Smooth muscle cell (in vitro differentiated cells): ENCODE data around the gene CALD1. TPM values are rescaled to one million over a fixed set of nuclear protein-coding genes. Genes with fewer than 3 reads are reported as not detected.

ENCODE experiments used
- DNase-seq: peaks from one replicate; lab custom pipeline; 2025; ENCODE audit not compliant: unreplicated experiment; lab: John Stamatoyannopoulos, UW
- H2AFZ ChIP-seq: fragments of 200-600 bp; sonication (generic); 2 replicates; pipeline ENCODE4 v1.6.0; 2016; ENCODE audit warnings: antibody characterized with exemption, low read depth, mild to moderate bottlenecking
- H3F3A ChIP-seq: fragments of 200-600 bp; sonication (generic); 2 replicates; pipeline ENCODE4 v1.6.0; 2017; ENCODE audit warnings: antibody characterized with exemption, low read depth
- H3K27ac ChIP-seq: fragments of 200-600 bp; sonication (generic); 2 replicates; pipeline ENCODE4 v1.5.1; 2016; ENCODE audit warnings: low read depth, mild to moderate bottlenecking
- H3K27me3 ChIP-seq: fragments of 200-600 bp; sonication (generic); 2 replicates; pipeline ENCODE4 v1.6.1; 2016; ENCODE audit warnings: low read depth, mild to moderate bottlenecking
- H3K36me3 ChIP-seq: fragments of 200-600 bp; sonication (generic); 2 replicates; pipeline ENCODE4 v1.5.1; 2016; ENCODE audit warnings: low read depth
- H3K4me1 ChIP-seq: fragments of 200-600 bp; sonication (generic); 2 replicates; pipeline ENCODE4 v1.5.1; 2016; ENCODE audit warnings: low read depth
- H3K4me2 ChIP-seq: fragments of 200-600 bp; sonication (generic); 2 replicates; pipeline ENCODE4 v1.6.0; 2016; ENCODE audit warnings: mild to moderate bottlenecking
- H3K4me3 ChIP-seq: fragments of 200-600 bp; sonication (generic); 2 replicates; pipeline ENCODE4 v1.5.1; 2016; ENCODE audit warnings: mild to moderate bottlenecking
- H3K79me2 ChIP-seq: fragments of 200-600 bp; sonication (generic); 2 replicates; pipeline ENCODE4 v1.6.0; 2016; ENCODE audit warnings: low read depth, mild to moderate bottlenecking
- H3K9ac ChIP-seq: fragments of 200-600 bp; sonication (generic); 2 replicates; pipeline ENCODE4 v1.6.0; 2016; ENCODE audit warnings: low read depth
- H3K9me3 ChIP-seq: fragments of 200-600 bp; sonication (generic); replicated peaks from 2 replicates; pipeline ENCODE4 v1.5.1; 2016; ENCODE audit warnings: low read depth
- H4K20me1 ChIP-seq: fragments of 200-600 bp; sonication (generic); 2 replicates; pipeline ENCODE4 v1.6.0; 2016; ENCODE audit warnings: low read depth
- CTCF ChIP-seq: fragments of 200-600 bp; sonication (generic); IDR thresholded peaks from 2 replicates; pipeline ENCODE4 v1.5.1; 2017; ENCODE audit warnings: borderline replicate concordance, mild to moderate bottlenecking, antibody characterized with exemption; ENCODE audit not compliant: insufficient read depth, poor library complexity, severe bottlenecking
- WGBS: methylation state at CpG from one replicate; pipeline ENCODE4 v1.1.7; 2016; ENCODE audit warnings: low lambda C conversion rate; 5-methylcytosine and 5-hydroxymethylcytosine counted together
- polyA plus RNA-seq: library from polyadenylated mRNA; unstranded; fragments of >200 nt; fragmentation: Nextera tagmentation; extraction: Ambion mirVana; gene quantifications from 2 replicates; pipeline ENCODE4 v1.2.1, GENCODE V29; 2016
- total RNA-seq: library from RNA; depleted of rRNA; stranded (reverse); fragments of >200 nt; gene quantifications from 2 replicates; pipeline ENCODE4 v1.2.3, GENCODE V29; 2014

The CALD1 gene
- total and polyA plus RNA-seq, 2 experiments from 2014 or later, result 948 to 1,552 TPM

- no peak for TF ChIP-seq CTCF
- DNase-seq, result no peak
- H3K4me1 ChIP-seq, result peaks cover 17% of the 10 kb centered on the region
- H3K4me2 ChIP-seq, result no peak overlapping the region
- H3K9me3 ChIP-seq, result no peaks in the 10 kb centered on the region
- H3K27ac ChIP-seq, result peak overlapping the region; percentile 96
- H2AFZ ChIP-seq, result no peak overlapping the region
- WGBS, result 92% methylated on average over 4 of the region's 4 CpGs
- no peak overlapping the region for H3K4me3 ChIP-seq
- H3K9ac ChIP-seq, result no peak overlapping the region
- no peaks in the 10 kb centered on the region for H3K36me3 ChIP-seq
- H3F3A ChIP-seq, result peaks cover 37% of the 10 kb centered on the region
- peaks cover 99% of the 10 kb centered on the region for H3K79me2 ChIP-seq
- no peaks in the 10 kb centered on the region for H3K27me3 ChIP-seq
- peaks cover 95% of the 10 kb centered on the region for H4K20me1 ChIP-seq
These were observed 130.9 kb downstream of the CALD1 start for GRCh38 chr7:134910214-134910890.

GRCh38 chr7:134910968-134911367, 131.5 kb downstream of the CALD1 start:
- no peak overlapping the region for H2AFZ ChIP-seq
- peaks cover 38% of the 10 kb centered on the region for H3F3A ChIP-seq
- TF ChIP-seq CTCF, result no peak
- peaks cover 100% of the 10 kb centered on the region for H3K79me2 ChIP-seq
- H3K4me3 ChIP-seq, result no peak overlapping the region
- peaks cover 96% of the 10 kb centered on the region for H4K20me1 ChIP-seq
- H3K27ac ChIP-seq, result peak overlapping the region; percentile 96
- 91% methylated on average over 4 of the region's 4 CpGs for WGBS
- H3K9ac ChIP-seq, result no peak overlapping the region
- H3K27me3 ChIP-seq, result no peaks in the 10 kb centered on the region
- H3K4me1 ChIP-seq, result peaks cover 17% of the 10 kb centered on the region
- no peak overlapping the region for H3K4me2 ChIP-seq
- no peak for DNase-seq
- no peaks in the 10 kb centered on the region for H3K36me3 ChIP-seq
- H3K9me3 ChIP-seq, result no peaks in the 10 kb centered on the region

- no peak for DNase-seq
- H3K9me3 ChIP-seq, result no peaks in the 10 kb centered on the region
- H3K9ac ChIP-seq, result no peak overlapping the region
- H3F3A ChIP-seq, result peaks cover 63% of the 10 kb centered on the region
- H3K27me3 ChIP-seq, result no peaks in the 10 kb centered on the region
- H2AFZ ChIP-seq, result no peak overlapping the region
- no peaks in the 10 kb centered on the region for H3K36me3 ChIP-seq
- peaks cover 76% of the 10 kb centered on the region for H3K79me2 ChIP-seq
- H3K4me2 ChIP-seq, result peak overlapping the region; percentile 34
- H4K20me1 ChIP-seq, result peaks cover 84% of the 10 kb centered on the region
- peaks cover 14% of the 10 kb centered on the region for H3K4me1 ChIP-seq
- H3K27ac ChIP-seq, result peak overlapping the region; percentile 89
- TF ChIP-seq CTCF, result no peak
- WGBS, result 34% methylated on average over 6 of the region's 6 CpGs
- no peak overlapping the region for H3K4me3 ChIP-seq
These were observed 136.9 kb downstream of the CALD1 start for GRCh38 chr7:134916171-134916883.

GRCh38 chr7:134919240-134919641, 139.8 kb downstream of the CALD1 start:
- peaks cover 14% of the 10 kb centered on the region for H3K4me1 ChIP-seq
- H3K36me3 ChIP-seq, result no peaks in the 10 kb centered on the region
- H3K9ac ChIP-seq, result peak overlapping the region; percentile 50
- H3F3A ChIP-seq, result peaks cover 77% of the 10 kb centered on the region
- peak overlapping the region; percentile 89 for H3K27ac ChIP-seq
- H3K79me2 ChIP-seq, result peaks cover 76% of the 10 kb centered on the region
- no peak for TF ChIP-seq CTCF
- no peak overlapping the region for H3K4me3 ChIP-seq
- no peaks in the 10 kb centered on the region for H3K9me3 ChIP-seq
- peaks cover 70% of the 10 kb centered on the region for H4K20me1 ChIP-seq
- H3K27me3 ChIP-seq, result no peaks in the 10 kb centered on the region
- peak overlapping the region; percentile 78 for H3K4me2 ChIP-seq
- no peak for DNase-seq
- no peak overlapping the region for H2AFZ ChIP-seq
